Measurements from ENCODE around the gene ALMS1.
A peak's percentile ranks its signal among the peaks of the same experiment; 100 is the strongest.

ALMS1 gene

DNA sequence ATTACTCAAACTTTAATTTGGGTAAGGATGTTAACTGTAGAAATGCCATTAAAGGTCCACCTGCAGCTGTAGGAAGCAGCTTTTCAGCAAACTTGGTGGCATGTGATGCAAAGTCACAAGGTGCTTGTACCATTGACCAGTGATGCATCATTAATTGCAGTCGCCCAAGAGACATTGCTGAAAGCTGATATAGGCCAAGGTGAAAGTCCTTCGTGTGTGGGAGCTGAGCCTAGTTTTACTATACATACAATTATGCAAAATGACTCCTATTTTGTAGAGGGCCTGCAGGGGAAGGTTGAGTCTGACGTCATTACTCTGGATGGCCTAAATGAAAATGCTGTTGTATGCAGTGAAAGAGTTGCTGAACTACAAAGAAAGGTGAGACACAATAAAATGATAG, 40.5 kb downstream of the ALMS1 start:
- Histone ChIP-seq H3K4me3 (replicated peaks; ENCODE audit: low read depth, low read length) (no peak overlapping the region), H3K36me3 (ENCODE audit: control insufficient read depth, insufficient read depth, low read length) (no peaks in the 10 kb centered on the region), H3K27me3 (replicated peaks; ENCODE audit: control insufficient read depth, insufficient read depth, low read length) (no peaks in the 10 kb centered on the region)
- DNase-seq (ENCODE audit: extremely low read depth, insufficient read length) = no peak
- TF ChIP-seq CTCF (IDR thresholded peaks at IDR 0.05; ENCODE audit: insufficient read depth, low read length, poor library complexity, severe bottlenecking) = no peak

GRCh38 chr2:73436019-73436418, 50.4 kb downstream of the ALMS1 start:
- Histone ChIP-seq H3K36me3 (ENCODE audit: control insufficient read depth, insufficient read depth, low read length) (no peaks in the 10 kb centered on the region; the same call in 1 of the 2 replicates), H3K4me3 (replicated peaks; ENCODE audit: low read depth, low read length) (no peak overlapping the region), H3K27me3 (replicated peaks; ENCODE audit: control insufficient read depth, insufficient read depth, low read length) (no peaks in the 10 kb centered on the region)
- TF ChIP-seq CTCF (IDR thresholded peaks at IDR 0.05; ENCODE audit: insufficient read depth, low read length, poor library complexity, severe bottlenecking) = no peak
- DNase-seq (ENCODE audit: extremely low read depth, insufficient read length) = no peak

GRCh38 chr2:73444202-73444601, 58.6 kb downstream of the ALMS1 start:
- no peak for DNase-seq (ENCODE audit: extremely low read depth, insufficient read length)
- no peaks in the 10 kb centered on the region; the same call in 1 of the 2 replicates for H3K36me3 ChIP-seq (ENCODE audit: control insufficient read depth, insufficient read depth, low read length)
- TF ChIP-seq CTCF (IDR thresholded peaks at IDR 0.05; ENCODE audit: insufficient read depth, low read length, poor library complexity, severe bottlenecking) = no peak
- no peak overlapping the region for H3K4me3 ChIP-seq (replicated peaks; ENCODE audit: low read depth, low read length)
- H3K27me3 ChIP-seq (replicated peaks; ENCODE audit: control insufficient read depth, insufficient read depth, low read length) = no peaks in the 10 kb centered on the region

GRCh38 chr2:73448856-73449255, 63.2 kb downstream of the ALMS1 start:
- Histone ChIP-seq H3K27me3 (replicated peaks; ENCODE audit: control insufficient read depth, insufficient read depth, low read length) (no peaks in the 10 kb centered on the region), H3K4me3 (replicated peaks; ENCODE audit: low read depth, low read length) (no peak overlapping the region), H3K36me3 (ENCODE audit: control insufficient read depth, insufficient read depth, low read length) (no peaks in the 10 kb centered on the region)
- no peak for TF ChIP-seq CTCF (IDR thresholded peaks at IDR 0.05; ENCODE audit: insufficient read depth, low read length, poor library complexity, severe bottlenecking)
- no peak for DNase-seq (ENCODE audit: extremely low read depth, insufficient read length)

DNA sequence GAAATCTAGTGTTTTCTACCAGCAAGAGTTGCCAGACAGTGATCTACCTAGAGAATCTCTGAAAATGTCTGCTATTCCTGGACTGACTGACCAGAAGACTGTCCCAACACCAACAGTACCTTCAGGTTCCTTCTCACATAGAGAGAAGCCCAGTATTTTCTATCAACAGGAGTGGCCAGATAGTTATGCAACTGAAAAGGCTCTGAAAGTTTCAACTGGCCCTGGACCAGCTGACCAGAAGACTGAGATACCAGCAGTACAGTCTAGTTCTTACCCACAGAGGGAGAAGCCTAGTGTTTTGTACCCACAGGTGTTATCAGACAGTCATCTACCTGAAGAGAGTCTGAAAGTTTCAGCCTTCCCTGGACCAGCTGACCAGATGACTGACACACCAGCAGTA, 63.8 kb downstream of the ALMS1 start:
- H3K27me3 ChIP-seq (replicated peaks; ENCODE audit: control insufficient read depth, insufficient read depth, low read length) = no peaks in the 10 kb centered on the region
- no peak for DNase-seq (ENCODE audit: extremely low read depth, insufficient read length)
- no peak for TF ChIP-seq CTCF (IDR thresholded peaks at IDR 0.05; ENCODE audit: insufficient read depth, low read length, poor library complexity, severe bottlenecking)
- H3K36me3 ChIP-seq (ENCODE audit: control insufficient read depth, insufficient read depth, low read length) = no peaks in the 10 kb centered on the region
- no peak overlapping the region for H3K4me3 ChIP-seq (replicated peaks; ENCODE audit: low read depth, low read length)

- H3K27me3 ChIP-seq (replicated peaks; ENCODE audit: control insufficient read depth, insufficient read depth, low read length) = no peaks in the 10 kb centered on the region
- peak; percentile 42 for DNase-seq (ENCODE audit: extremely low read depth, insufficient read length)
- H3K36me3 ChIP-seq (ENCODE audit: control insufficient read depth, insufficient read depth, low read length) = no peaks in the 10 kb centered on the region
- no peak for TF ChIP-seq CTCF (IDR thresholded peaks at IDR 0.05; ENCODE audit: insufficient read depth, low read length, poor library complexity, severe bottlenecking)
- no peak overlapping the region for H3K4me3 ChIP-seq (replicated peaks; ENCODE audit: low read depth, low read length)
Measured at GRCh38 chr2:73451263-73451972, 65.8 kb downstream of the ALMS1 start.
